Activated CD4-positive, alpha-beta T cell treated with anti-CD3 and anti-CD28 coated beads for 36 hours (primary cell): Measurements from ENCODE around the gene PTPN18. TPM values are rescaled to one million over a fixed set of nuclear protein-coding genes. Genes with fewer than 3 reads are reported as not detected.
"Not testable (repeated sequence)": the region's sequence is repeated elsewhere in the genome, so short reads cannot be mapped to it uniquely, and the experiment has no call there.

ENCODE experiments used
- ATAC-seq: fragments of 200-7000 bp; cut with Tn5 transposase; one replicate; pipeline ENCODE4 v1.10.0; 2021; ENCODE audit warnings: mild to moderate bottlenecking, moderate library complexity
- CTCF ChIA-PET: fragments of 350-600 bp; sonication (Branson Sonifier 250); formaldehyde crosslinking; loops from one replicate; lab custom pipeline; 2021; ENCODE audit warnings: antibody characterized with exemption; lab: Charles Lee
- POLR2A ChIA-PET: fragments of 350-600 bp; sonication (Branson Sonifier 250); formaldehyde crosslinking; loops from one replicate; lab custom pipeline; 2021; ENCODE audit warnings: antibody characterized with exemption, inconsistent platforms; lab: Charles Lee
- DNase-seq: peaks from one replicate; pipeline ENCODE4 v3.0.0-alpha.2; 2020
- H3K27ac Mint-ChIP-seq: one replicate; pipeline ENCODE4 v1.8.0; 2021; ENCODE audit warnings: mixed read lengths
- H3K27me3 Mint-ChIP-seq: one replicate; pipeline ENCODE4 v1.8.0; 2021; ENCODE audit warnings: mixed read lengths
- H3K36me3 Mint-ChIP-seq: one replicate; pipeline ENCODE4 v1.8.0; 2021; ENCODE audit warnings: low read depth, mixed read lengths
- H3K4me1 Mint-ChIP-seq: one replicate; pipeline ENCODE4 v1.8.0; 2021; ENCODE audit warnings: mixed read lengths
- H3K4me3 Mint-ChIP-seq: one replicate; pipeline ENCODE4 v1.8.0; 2021; ENCODE audit warnings: mild to moderate bottlenecking, moderate library complexity, mixed read lengths
- H3K9me3 Mint-ChIP-seq: one replicate; pipeline ENCODE4 v1.8.0; 2021; ENCODE audit warnings: low read depth, mixed read lengths
- intact Hi-C, 2 experiments: fragments of 100-400 bp; cut with DNase I in 1 of 2; cut with micrococcal nuclease in 1 of 2; formaldehyde crosslinking; loops; one replicate each; pipeline versions ENCODE4 v1.14.2 to v1.15.1; 2022 to 2024; cut with DNase I, micrococcal nuclease
- total RNA-seq, 2 experiments: library from RNA; stranded (reverse); gene quantifications; one replicate each; pipeline ENCODE4 v1.2.3, GENCODE V29; 2021

Gene PTPN18
- total RNA-seq, 2 experiments from 2014 or later: 41.6 to 49.3 TPM

- POLR2A ChIA-PET: no interaction called here
- H3K9me3 Mint-ChIP-seq: no peaks in the 10 kb centered on the region
- H3K27ac Mint-ChIP-seq: no peak overlapping the region
- H3K4me3 Mint-ChIP-seq: no peak overlapping the region
- ATAC-seq: no peak
- peaks cover 10% of the 10 kb centered on the region for H3K4me1 Mint-ChIP-seq
- CTCF ChIA-PET: interaction anchor here (2.2 kb wide), 1 partner anchor 20 kb away, joined by 9 read pairs; no protein-coding TSS in a partner anchor
- DNase-seq: no peak
- intact Hi-C loops: loop anchor here in 1 of 2 experiments (10.0 kb wide), 1 partner anchor 331 kb away; the partner anchor contains the start of gene GPR148
- no peaks in the 10 kb centered on the region for H3K36me3 Mint-ChIP-seq
- H3K27me3 Mint-ChIP-seq: peaks cover 10% of the 10 kb centered on the region
These were observed 37.6 kb downstream of the PTPN18 start for GRCh38 chr2:130393318-130393910.

- H3K4me3 Mint-ChIP-seq, H3K4me1 Mint-ChIP-seq, H3K27ac Mint-ChIP-seq, POLR2A ChIA-PET, H3K27me3 Mint-ChIP-seq, DNase-seq, H3K9me3 Mint-ChIP-seq, CTCF ChIA-PET, H3K36me3 Mint-ChIP-seq, intact Hi-C loops, ATAC-seq: not testable (repeated sequence)
These were observed 50.4 kb downstream of the PTPN18 start for GRCh38 chr2:130406280-130406679.

GRCh38 chr2:130416693-130417092, 60.8 kb downstream of the PTPN18 start:
- H3K4me1 Mint-ChIP-seq, CTCF ChIA-PET, intact Hi-C loops, H3K27me3 Mint-ChIP-seq, H3K27ac Mint-ChIP-seq, POLR2A ChIA-PET, H3K9me3 Mint-ChIP-seq, H3K36me3 Mint-ChIP-seq, H3K4me3 Mint-ChIP-seq, ATAC-seq: not testable (repeated sequence)
- DNase-seq: peak; percentile 56

- H3K4me3 Mint-ChIP-seq, CTCF ChIA-PET, DNase-seq, H3K36me3 Mint-ChIP-seq, H3K27ac Mint-ChIP-seq, POLR2A ChIA-PET, intact Hi-C loops, ATAC-seq, H3K9me3 Mint-ChIP-seq, H3K4me1 Mint-ChIP-seq, H3K27me3 Mint-ChIP-seq: not testable (repeated sequence)
These were observed 63.0 kb downstream of the PTPN18 start for GRCh38 chr2:130418845-130419244.

Other genes with a start within 250 kb of the PTPN18 start
- gene POTEF, start 226.8 kb upstream of the PTPN18 start, total RNA-seq: not detected
- gene CCDC74B, start 210.9 kb upstream of the PTPN18 start, total RNA-seq: 1 to 10 TPM; 2.5 to 3.2 TPM
- 10 to 100 TPM; 73.8 to 78.6 TPM for gene SMPD4, start 174.5 kb upstream of the PTPN18 start, total RNA-seq
- gene MZT2B, start 173.8 kb upstream of the PTPN18 start, total RNA-seq: 100 to 1,000 TPM; 281 to 343 TPM
- not detected for gene TUBA3E, start 157.6 kb upstream of the PTPN18 start, total RNA-seq
- 100 to 1,000 TPM; 148 to 169 TPM for gene IMP4, start 13.2 kb upstream of the PTPN18 start, total RNA-seq
- not detected for gene POTEI, start 153.3 kb downstream of the PTPN18 start, total RNA-seq
- not detected for gene CFC1B, start 165.2 kb downstream of the PTPN18 start, total RNA-seq
- not detected for gene CFC1, start 243.5 kb downstream of the PTPN18 start, total RNA-seq